ENCODE measurements around the gene HIVEP3. TPM values are rescaled to one million over a fixed set of nuclear protein-coding genes. Genes with fewer than 3 reads are reported as not detected.
A peak's percentile ranks its signal among the peaks of the same experiment; 100 is the strongest.

HIVEP3 gene
- total RNA-seq, 1 experiment from 2014 or later, result 1.4 TPM

- Histone ChIP-seq H3T11ph (ENCODE audit: low read length) (no peak overlapping the region), H2BK12ac (ENCODE audit: insufficient read length, low read depth, low read length) (no peak overlapping the region), H2AFZ (ENCODE audit: low read length) (no peak overlapping the region), H3K18ac (ENCODE audit: insufficient read length, low read depth, low read length) (no peak overlapping the region), H3K79me2 (ENCODE audit: insufficient read depth, low read length) (no peaks in the 10 kb centered on the region), H4K91ac (ENCODE audit: insufficient read length, low read depth, low read length) (no peak overlapping the region), H3K79me1 (ENCODE audit: insufficient read depth, low read depth, low read length, poor library complexity, severe bottlenecking) (no peaks in the 10 kb centered on the region), H3K23ac (ENCODE audit: insufficient read length, low read depth, low read length) (no peak overlapping the region), H3K56ac (ENCODE audit: insufficient read length, low read depth, low read length) (no peak overlapping the region), H3K27ac (ENCODE audit: insufficient read length, low read depth, low read length) (no peak overlapping the region), H2AK5ac (ENCODE audit: insufficient read length, low read length) (no peak overlapping the region), H3K4me1 (ENCODE audit: insufficient read depth, low read length) (no peaks in the 10 kb centered on the region), H2BK5ac (ENCODE audit: insufficient read length, low read length) (no peak overlapping the region), H4K20me1 (ENCODE audit: control insufficient read depth, insufficient read depth, insufficient read length) (no peaks in the 10 kb centered on the region), H3K14ac (ENCODE audit: insufficient read depth, low read length) (no peak overlapping the region), H3K4ac (ENCODE audit: low read depth, low read length) (no peak overlapping the region), H3K27me3 (ENCODE audit: insufficient read depth, low read length) (no peaks in the 10 kb centered on the region), H3K23me2 (ENCODE audit: insufficient read length, low read depth, low read length, poor library complexity, severe bottlenecking) (no peaks in the 10 kb centered on the region), H3K4me2 (ENCODE audit: insufficient read depth, insufficient read length, low read length) (no peak overlapping the region), H4K8ac (replicated peaks; ENCODE audit: insufficient read length, low read depth, low read length) (no peak overlapping the region), H2BK20ac (ENCODE audit: low read depth, low read length, poor library complexity, severe bottlenecking) (no peak overlapping the region), H2BK120ac (ENCODE audit: low read depth, low read length, poor library complexity, severe bottlenecking) (no peak overlapping the region), H4K5ac (ENCODE audit: insufficient read length, low read depth, low read length) (no peak overlapping the region), H2BK15ac (ENCODE audit: low read depth, low read length) (no peak overlapping the region), H3K9ac (ENCODE audit: extremely low read depth, insufficient read length, low read length) (no peak overlapping the region), H3K9me3 (ENCODE audit: control insufficient read depth, low read depth, low read length) (no peaks in the 10 kb centered on the region)
- no CpG with 5 or more reads among the region's 7 CpGs for WGBS (ENCODE audit: extremely low coverage, insufficient read length, low lambda C conversion rate)
- H3K36me3 Mint-ChIP-seq (ENCODE audit: insufficient read depth in 1 of 3, low read depth in 3 of 3), result no peaks in the 10 kb centered on the region; a peak in 1 of 7 replicates
- no peak for DNase-seq
- no peak overlapping the region for H3K27ac Mint-ChIP-seq
- H3K4me3 Mint-ChIP-seq, result peak overlapping the region in 1 of 2 experiments; percentile 50; a peak in 3 of 5 replicates
- no peaks in the 10 kb centered on the region; a peak in 1 of 5 replicates for H3K9me3 Mint-ChIP-seq
- TF ChIP-seq, protein P1, sequence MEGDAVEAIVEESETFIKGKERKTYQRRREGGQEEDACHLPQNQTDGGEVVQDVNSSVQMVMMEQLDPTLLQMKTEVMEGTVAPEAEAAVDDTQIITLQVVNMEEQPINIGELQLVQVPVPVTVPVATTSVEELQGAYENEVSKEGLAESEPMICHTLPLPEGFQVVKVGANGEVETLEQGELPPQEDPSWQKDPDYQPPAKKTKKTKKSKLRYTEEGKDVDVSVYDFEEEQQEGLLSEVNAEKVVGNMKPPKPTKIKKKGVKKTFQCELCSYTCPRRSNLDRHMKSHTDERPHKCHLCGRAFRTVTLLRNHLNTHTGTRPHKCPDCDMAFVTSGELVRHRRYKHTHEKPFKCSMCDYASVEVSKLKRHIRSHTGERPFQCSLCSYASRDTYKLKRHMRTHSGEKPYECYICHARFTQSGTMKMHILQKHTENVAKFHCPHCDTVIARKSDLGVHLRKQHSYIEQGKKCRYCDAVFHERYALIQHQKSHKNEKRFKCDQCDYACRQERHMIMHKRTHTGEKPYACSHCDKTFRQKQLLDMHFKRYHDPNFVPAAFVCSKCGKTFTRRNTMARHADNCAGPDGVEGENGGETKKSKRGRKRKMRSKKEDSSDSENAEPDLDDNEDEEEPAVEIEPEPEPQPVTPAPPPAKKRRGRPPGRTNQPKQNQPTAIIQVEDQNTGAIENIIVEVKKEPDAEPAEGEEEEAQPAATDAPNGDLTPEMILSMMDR (conservative IDR thresholded peaks at IDR 0.05), result no peak
- H3K27me3 Mint-ChIP-seq (ENCODE audit: low read depth), result no peaks in the 10 kb centered on the region; the same call in 1 of the 2 replicates
- H3K4me1 Mint-ChIP-seq, result peaks cover 12 to 16% of the 10 kb centered on the region in 2 experiments
Observed at GRCh38 chr1:41811051-41811795, 107.5 kb downstream of the HIVEP3 start.

All from H9 (cell line).